Sigmoid colon (tissue), 4 donors: ENCODE data around the gene C1orf53.

Source experiments
- CTCF ChIP-seq, 4 experiments: fragments of 450-650 bp in 3 of 4; fragments of 200-600 bp in 1 of 4; IDR thresholded peaks; one replicate each; pipeline ENCODE4 v1.5.1; 2016 to 2019; ENCODE audit warnings: antibody characterized with exemption in 4 of 4, mild to moderate bottlenecking in 3 of 4, moderate library complexity in 2 of 4
- POLR2A ChIP-seq, 2 donors: fragments of 450-650 bp; IDR thresholded peaks; one replicate each; pipeline ENCODE4 v1.6.1; 2016; ENCODE audit warnings: antibody characterized with exemption in 2 of 2, mild to moderate bottlenecking in 2 of 2, moderate library complexity in 2 of 2
- POLR2AphosphoS5 ChIP-seq, 4 donors: sonication (generic); formaldehyde crosslinking; IDR thresholded peaks; one replicate each; pipeline ENCODE4 v1.6.1; 2017; ENCODE audit warnings: antibody characterized with exemption in 4 of 4

DNA sequence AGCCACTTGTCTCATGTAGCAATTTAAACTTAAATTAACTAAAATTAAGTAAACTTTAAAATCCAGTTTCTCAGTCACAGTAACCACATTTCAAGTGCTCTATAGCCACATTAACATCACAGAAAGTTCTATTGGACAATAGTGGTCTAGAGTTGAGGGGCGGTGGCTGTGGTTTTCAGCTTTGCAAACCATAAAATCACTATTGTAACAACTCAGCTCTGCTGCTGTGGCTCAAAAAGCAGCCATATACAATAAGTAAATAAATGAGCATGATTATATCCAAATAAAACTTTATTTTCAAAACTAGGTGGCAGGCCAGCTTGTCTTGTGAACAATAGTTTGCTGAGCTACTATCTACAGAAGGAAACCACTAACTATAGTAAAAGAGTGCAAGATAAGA lies 43.4 kb upstream of the C1orf53 start:
- TF ChIP-seq CTCF (IDR thresholded peaks at IDR 0.05) (no peak), POLR2AphosphoS5 (IDR thresholded peaks at IDR 0.05) (no peak), POLR2A (IDR thresholded peaks at IDR 0.05) (no peak)
